GM12878 (cell line): ENCODE measurements around the gene PIGBOS1. TPM values are rescaled to one million over a fixed set of nuclear protein-coding genes. Genes with fewer than 3 reads are reported as not detected.

Experiments
- BACH1 ChIP-seq: fragments of 450-650 bp; IDR thresholded peaks from 2 replicates; pipeline ENCODE4 v1.6.1; 2017; ENCODE audit warnings: mild to moderate bottlenecking, borderline replicate concordance
- CHD1 ChIP-seq: IDR thresholded peaks from 2 replicates; pipeline ENCODE4 v1.6.1; 2012; ENCODE audit warnings: low read depth, low read length, improper control_type of control experiment
- EGR1 ChIP-seq, 2 experiments: IDR thresholded peaks; 1 replicate in 1 of 2; 2 replicates in 1 of 2; pipeline ENCODE4 v1.6.1; 2011 to 2012; ENCODE audit warnings: low read depth in 2 of 2, low read length in 2 of 2, borderline replicate concordance in 1 of 2, mild to moderate bottlenecking in 1 of 2, moderate library complexity in 1 of 2
- FOS ChIP-seq: IDR thresholded peaks from 3 replicates; pipeline ENCODE4 v1.6.1; 2011; ENCODE audit warnings: borderline replicate concordance; ENCODE audit not compliant: insufficient read length; ENCODE audit errors: extremely low read depth
- GABPA ChIP-seq: IDR thresholded peaks from 2 replicates; pipeline ENCODE4 v1.6.1; 2014; ENCODE audit warnings: antibody characterized with exemption, low read depth, mild to moderate bottlenecking, inconsistent platforms
- LARP7 ChIP-seq: fragments of 450-650 bp; IDR thresholded peaks from 2 replicates; pipeline ENCODE4 v1.6.1; 2017; ENCODE audit warnings: mild to moderate bottlenecking
- NBN ChIP-seq: fragments of 450-650 bp; IDR thresholded peaks from 2 replicates; pipeline ENCODE4 v1.6.1; 2016
- NFXL1 ChIP-seq: fragments of 450-650 bp; IDR thresholded peaks from 2 replicates; pipeline ENCODE4 v1.6.1; 2017; ENCODE audit warnings: antibody characterized with exemption, mild to moderate bottlenecking, borderline replicate concordance
- RAD51 ChIP-seq: fragments of 450-650 bp; IDR thresholded peaks from 2 replicates; pipeline ENCODE4 v1.6.1; 2016; ENCODE audit warnings: moderate library complexity, mild to moderate bottlenecking, inconsistent platforms
- RB1 ChIP-seq: fragments of 450-650 bp; formaldehyde crosslinking; IDR thresholded peaks from 2 replicates; pipeline ENCODE4 v1.6.1; 2017; ENCODE audit warnings: mild to moderate bottlenecking, borderline replicate concordance
- REST ChIP-seq: IDR thresholded peaks from 2 replicates; pipeline ENCODE4 v1.6.1; 2012; ENCODE audit warnings: mild to moderate bottlenecking, low read depth, low read length
- SMARCA5 ChIP-seq: fragments of 450-650 bp; IDR thresholded peaks from 2 replicates; pipeline ENCODE4 v1.6.1; 2017; ENCODE audit warnings: mild to moderate bottlenecking
- SMC3 ChIP-seq: IDR thresholded peaks from 2 replicates; pipeline ENCODE4 v1.6.1; 2011; ENCODE audit warnings: low read length, improper control_type of control experiment, borderline replicate concordance
- SRF ChIP-seq, 2 experiments: IDR thresholded peaks; 2 replicates each; pipeline ENCODE4 v1.6.1; 2011; ENCODE audit warnings: low read depth in 2 of 2, low read length in 2 of 2, mild to moderate bottlenecking in 1 of 2, moderate library complexity in 1 of 2
- TAF1 ChIP-seq: IDR thresholded peaks from 2 replicates; pipeline ENCODE4 v1.6.1; 2011; ENCODE audit warnings: mild to moderate bottlenecking, low read depth, low read length, borderline replicate concordance
- TCF12 ChIP-seq: IDR thresholded peaks from 2 replicates; pipeline ENCODE4 v1.6.1; 2011; ENCODE audit warnings: low read depth, mild to moderate bottlenecking, low read length
- USF2 ChIP-seq: IDR thresholded peaks from 2 replicates; pipeline ENCODE4 v1.6.1; 2011; ENCODE audit warnings: low read depth, low read length, improper control_type of control experiment, borderline replicate concordance
- ZNF274 ChIP-seq: IDR thresholded peaks from one replicate; pipeline ENCODE4 v1.8.0; 2011; ENCODE audit not compliant: insufficient read length, insufficient read depth
- polyA plus RNA-seq, 11 experiments: library from polyadenylated mRNA; depleted of rRNA in 4 of 11; unstranded in 6 of 11; stranded (reverse) in 5 of 11; fragments of >200 nt; fragmentation: Nextera tagmentation in 4 of 11; fragmentation: Illumina TruSeq in 1 of 11; extraction: Ambion mirVana in 4 of 11; extraction: Trizol in 1 of 11; gene quantifications; 1 replicate in 1 of 11; 2 replicates in 10 of 11; pipeline versions ENCODE4 v1.2.1 to v1.2.3, GENCODE V29; 2011 to 2016; ENCODE audit warnings: inconsistent platforms in 2 of 11, missing spikeins in 2 of 11, low read depth in 1 of 11
- total RNA-seq, 4 experiments: library from RNA; depleted of rRNA in 3 of 4; stranded (reverse); fragments of >200 nt in 3 of 4; fragmentation: Illumina TruSeq in 1 of 4; extraction: Trizol in 1 of 4; gene quantifications; 2 replicates each; pipeline versions ENCODE4 v1.2.1 to v1.2.3, GENCODE V29; 2013 to 2021

PIGBOS1 gene
- total and polyA plus RNA-seq, 10 of the 15 experiments (the other 5 are each of a cell fraction or from before 2014, with no cell fraction given) = 7.1 to 24.7 (median 10.2) TPM

GRCh38 chr15:55318588-55319494 lies at the start of gene PIGBOS1, which contains the start of gene PIGB (continued):
- TF ChIP-seq EGR1 (IDR thresholded peaks at IDR 0.05; ENCODE audit: borderline replicate concordance in 1 of 2, low read depth in 2 of 2, low read length in 2 of 2) (0 out of 3 replicates have a peak, but pooled peaks of 1 of the 2 experiments have one; percentile 11), RB1 (peak; percentile 62; the same call in 1 of the 2 replicates), RAD51 (no peak), NFXL1 (no peak), REST (0 out of 2 replicates have a peak, but pooled peaks have one; percentile 44), FOS (no peak), GABPA (peak; percentile 59), ZNF274 (no peak), BACH1 (peak; percentile 84; the same call in 1 of the 2 replicates), NBN (peak; percentile 95), TCF12 (0 out of 2 replicates have a peak, but pooled peaks have one; percentile 25), LARP7 (peak; percentile 87), SMC3 (no peak), SMARCA5 (peak; percentile 64; the same call in 1 of the 2 replicates), TAF1 (peak; percentile 78), CHD1 (no peak), USF2 (no peak), SRF (IDR thresholded peaks at IDR 0.05; ENCODE audit: low read depth in 2 of 2, low read length in 2 of 2) (peak in 1 of 2 experiments; percentile 39; a peak in 1 of 4 replicates)
- TF ChIP-seq, all 136 proteins: peak for 59
